ENCODE measurements around the gene KRTAP12-4.

DNA sequence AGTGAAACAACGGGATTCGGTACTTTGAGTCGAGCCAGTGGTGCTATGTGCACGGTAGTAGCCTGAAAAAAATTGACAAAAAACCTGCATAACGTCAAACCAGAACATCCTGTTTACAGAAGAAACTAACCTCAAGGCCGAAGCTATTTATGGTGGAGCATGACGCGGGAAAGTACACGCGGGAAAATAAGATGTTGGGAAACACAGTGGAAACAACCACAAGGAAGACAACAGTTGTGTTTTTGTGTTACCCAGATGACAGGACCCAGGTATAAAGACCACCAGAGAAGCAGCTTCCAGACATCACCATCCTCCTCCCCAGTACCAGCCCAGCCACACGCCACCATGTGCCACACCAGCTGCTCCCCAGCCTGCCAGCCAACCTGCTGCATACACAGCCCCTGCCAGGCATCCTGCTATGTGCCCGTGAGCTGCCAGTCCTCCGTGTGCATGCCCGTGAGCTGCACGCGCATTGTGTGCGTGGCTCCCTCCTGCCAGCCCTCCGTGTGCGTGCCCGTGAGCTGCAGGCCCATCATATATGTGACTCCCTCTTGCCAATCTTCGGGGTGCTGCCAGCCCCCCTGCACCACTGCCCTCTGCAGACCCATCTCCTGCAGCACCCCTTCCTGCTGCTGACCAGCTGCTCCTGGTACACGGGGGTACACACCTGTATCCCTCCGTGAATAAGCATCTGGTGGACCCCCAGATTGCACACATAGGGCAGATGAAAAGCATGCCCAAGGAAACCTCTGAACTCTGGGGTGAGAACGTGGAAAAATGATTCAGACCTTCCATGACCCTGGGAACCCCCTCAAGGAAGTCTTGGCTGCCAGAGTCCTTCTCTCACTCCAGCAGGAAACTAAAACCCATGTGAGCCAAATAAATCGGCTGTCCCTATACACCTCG, 3.4 kb upstream of the KRTAP12-4 start, which contains the start of gene KRTAP12-3:
- TF ChIP-seq, protein P1, sequence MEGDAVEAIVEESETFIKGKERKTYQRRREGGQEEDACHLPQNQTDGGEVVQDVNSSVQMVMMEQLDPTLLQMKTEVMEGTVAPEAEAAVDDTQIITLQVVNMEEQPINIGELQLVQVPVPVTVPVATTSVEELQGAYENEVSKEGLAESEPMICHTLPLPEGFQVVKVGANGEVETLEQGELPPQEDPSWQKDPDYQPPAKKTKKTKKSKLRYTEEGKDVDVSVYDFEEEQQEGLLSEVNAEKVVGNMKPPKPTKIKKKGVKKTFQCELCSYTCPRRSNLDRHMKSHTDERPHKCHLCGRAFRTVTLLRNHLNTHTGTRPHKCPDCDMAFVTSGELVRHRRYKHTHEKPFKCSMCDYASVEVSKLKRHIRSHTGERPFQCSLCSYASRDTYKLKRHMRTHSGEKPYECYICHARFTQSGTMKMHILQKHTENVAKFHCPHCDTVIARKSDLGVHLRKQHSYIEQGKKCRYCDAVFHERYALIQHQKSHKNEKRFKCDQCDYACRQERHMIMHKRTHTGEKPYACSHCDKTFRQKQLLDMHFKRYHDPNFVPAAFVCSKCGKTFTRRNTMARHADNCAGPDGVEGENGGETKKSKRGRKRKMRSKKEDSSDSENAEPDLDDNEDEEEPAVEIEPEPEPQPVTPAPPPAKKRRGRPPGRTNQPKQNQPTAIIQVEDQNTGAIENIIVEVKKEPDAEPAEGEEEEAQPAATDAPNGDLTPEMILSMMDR (IDR thresholded peaks at IDR 0.05), result no peak
- TF ChIP-seq POLR2AphosphoS5 (IDR thresholded peaks at IDR 0.05; ENCODE audit: low read depth, low read length) (no peak), SIN3A (IDR thresholded peaks at IDR 0.05; ENCODE audit: borderline replicate concordance, insufficient read depth, low read depth, low read length) (no peak), TCF7L2 (IDR thresholded peaks at IDR 0.05; ENCODE audit: low read depth, low read length) (no peak)
- TF ChIP-seq, protein P2, sequence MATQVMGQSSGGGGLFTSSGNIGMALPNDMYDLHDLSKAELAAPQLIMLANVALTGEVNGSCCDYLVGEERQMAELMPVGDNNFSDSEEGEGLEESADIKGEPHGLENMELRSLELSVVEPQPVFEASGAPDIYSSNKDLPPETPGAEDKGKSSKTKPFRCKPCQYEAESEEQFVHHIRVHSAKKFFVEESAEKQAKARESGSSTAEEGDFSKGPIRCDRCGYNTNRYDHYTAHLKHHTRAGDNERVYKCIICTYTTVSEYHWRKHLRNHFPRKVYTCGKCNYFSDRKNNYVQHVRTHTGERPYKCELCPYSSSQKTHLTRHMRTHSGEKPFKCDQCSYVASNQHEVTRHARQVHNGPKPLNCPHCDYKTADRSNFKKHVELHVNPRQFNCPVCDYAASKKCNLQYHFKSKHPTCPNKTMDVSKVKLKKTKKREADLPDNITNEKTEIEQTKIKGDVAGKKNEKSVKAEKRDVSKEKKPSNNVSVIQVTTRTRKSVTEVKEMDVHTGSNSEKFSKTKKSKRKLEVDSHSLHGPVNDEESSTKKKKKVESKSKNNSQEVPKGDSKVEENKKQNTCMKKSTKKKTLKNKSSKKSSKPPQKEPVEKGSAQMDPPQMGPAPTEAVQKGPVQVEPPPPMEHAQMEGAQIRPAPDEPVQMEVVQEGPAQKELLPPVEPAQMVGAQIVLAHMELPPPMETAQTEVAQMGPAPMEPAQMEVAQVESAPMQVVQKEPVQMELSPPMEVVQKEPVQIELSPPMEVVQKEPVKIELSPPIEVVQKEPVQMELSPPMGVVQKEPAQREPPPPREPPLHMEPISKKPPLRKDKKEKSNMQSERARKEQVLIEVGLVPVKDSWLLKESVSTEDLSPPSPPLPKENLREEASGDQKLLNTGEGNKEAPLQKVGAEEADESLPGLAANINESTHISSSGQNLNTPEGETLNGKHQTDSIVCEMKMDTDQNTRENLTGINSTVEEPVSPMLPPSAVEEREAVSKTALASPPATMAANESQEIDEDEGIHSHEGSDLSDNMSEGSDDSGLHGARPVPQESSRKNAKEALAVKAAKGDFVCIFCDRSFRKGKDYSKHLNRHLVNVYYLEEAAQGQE (IDR thresholded peaks at IDR 0.05; ENCODE audit: insufficient read depth in 1 of 2, low read depth in 2 of 2, low read length in 1 of 2), result no peak
